ENCODE data around the gene FOXJ3.

The FOXJ3 gene

GRCh38 chr1:42136466-42136865 is 198.6 kb downstream of the FOXJ3 start:
- H3K9me3 ChIP-seq (ENCODE audit: control insufficient read depth in 5 of 5, low read length in 5 of 5) = no peaks in the 10 kb centered on the region
- no peak overlapping the region for H3K4me3 ChIP-seq (ENCODE audit: low read depth in 1 of 5, low read length in 5 of 5)
- H3K36me3 ChIP-seq (ENCODE audit: control insufficient read depth in 5 of 5, insufficient read depth in 5 of 5, low read length in 5 of 5) = no peaks in the 10 kb centered on the region
- no peaks in the 10 kb centered on the region for H3K27me3 ChIP-seq (ENCODE audit: control insufficient read depth in 5 of 5, insufficient read depth in 4 of 5, low read length in 5 of 5)
- no peak overlapping the region for H3K27ac ChIP-seq (ENCODE audit: low read depth, low read length)
- H3K9ac ChIP-seq (ENCODE audit: low read length in 5 of 5) = no peak overlapping the region
- peaks cover 0 to 18% (median 9%) of the 10 kb centered on the region in 5 donors for H3K4me1 ChIP-seq (ENCODE audit: control insufficient read depth in 5 of 5, insufficient read depth in 5 of 5, low read length in 5 of 5)

GRCh38 chr1:42135426-42135825 is 199.6 kb downstream of the FOXJ3 start:
- H3K9ac ChIP-seq (ENCODE audit: low read length in 5 of 5) = no peak overlapping the region
- no peaks in the 10 kb centered on the region for H3K9me3 ChIP-seq (ENCODE audit: control insufficient read depth in 5 of 5, low read length in 5 of 5)
- H3K4me1 ChIP-seq (ENCODE audit: control insufficient read depth in 5 of 5, insufficient read depth in 5 of 5, low read length in 5 of 5) = peaks cover 0 to 18% (median 9%) of the 10 kb centered on the region in 5 donors
- no peak overlapping the region for H3K4me3 ChIP-seq (ENCODE audit: low read depth in 1 of 5, low read length in 5 of 5)
- H3K27me3 ChIP-seq (ENCODE audit: control insufficient read depth in 5 of 5, insufficient read depth in 4 of 5, low read length in 5 of 5) = no peaks in the 10 kb centered on the region
- H3K27ac ChIP-seq (ENCODE audit: low read depth, low read length) = peak overlapping the region; percentile 5
- H3K36me3 ChIP-seq (ENCODE audit: control insufficient read depth in 5 of 5, insufficient read depth in 5 of 5, low read length in 5 of 5) = no peaks in the 10 kb centered on the region

GRCh38 chr1:42133809-42134526 is 201.1 kb downstream of the FOXJ3 start:
- Histone ChIP-seq H3K27me3 (ENCODE audit: control insufficient read depth in 5 of 5, insufficient read depth in 4 of 5, low read length in 5 of 5) (no peaks in the 10 kb centered on the region), H3K36me3 (ENCODE audit: control insufficient read depth in 5 of 5, insufficient read depth in 5 of 5, low read length in 5 of 5) (no peaks in the 10 kb centered on the region), H3K27ac (ENCODE audit: low read depth, low read length) (no peak overlapping the region), H3K4me3 (ENCODE audit: low read depth in 1 of 5, low read length in 5 of 5) (no peak overlapping the region), H3K9me3 (ENCODE audit: control insufficient read depth in 5 of 5, low read length in 5 of 5) (no peaks in the 10 kb centered on the region), H3K9ac (ENCODE audit: low read length in 5 of 5) (no peak overlapping the region), H3K4me1 (ENCODE audit: control insufficient read depth in 5 of 5, insufficient read depth in 5 of 5, low read length in 5 of 5) (peaks cover 0 to 18% (median 9%) of the 10 kb centered on the region in 5 donors)

- no peak overlapping the region for H3K4me3 ChIP-seq (ENCODE audit: low read depth in 1 of 5, low read length in 5 of 5)
- H3K9me3 ChIP-seq (ENCODE audit: control insufficient read depth in 5 of 5, low read length in 5 of 5) = no peaks in the 10 kb centered on the region
- no peak overlapping the region for H3K9ac ChIP-seq (ENCODE audit: low read length in 5 of 5)
- H3K27ac ChIP-seq (ENCODE audit: low read depth, low read length) = no peak overlapping the region
- H3K36me3 ChIP-seq (ENCODE audit: control insufficient read depth in 5 of 5, insufficient read depth in 5 of 5, low read length in 5 of 5) = no peaks in the 10 kb centered on the region
- H3K4me1 ChIP-seq (ENCODE audit: control insufficient read depth in 5 of 5, insufficient read depth in 5 of 5, low read length in 5 of 5) = peaks cover 0 to 18% (median 9%) of the 10 kb centered on the region in 5 donors
- no peaks in the 10 kb centered on the region for H3K27me3 ChIP-seq (ENCODE audit: control insufficient read depth in 5 of 5, insufficient read depth in 4 of 5, low read length in 5 of 5)
These were observed 201.6 kb downstream of the FOXJ3 start for GRCh38 chr1:42133390-42133789.

- H3K36me3 ChIP-seq (ENCODE audit: control insufficient read depth in 5 of 5, insufficient read depth in 5 of 5, low read length in 5 of 5) = no peaks in the 10 kb centered on the region
- H3K9me3 ChIP-seq (ENCODE audit: control insufficient read depth in 5 of 5, low read length in 5 of 5) = no peaks in the 10 kb centered on the region
- no peak overlapping the region for H3K9ac ChIP-seq (ENCODE audit: low read length in 5 of 5)
- no peak overlapping the region for H3K4me3 ChIP-seq (ENCODE audit: low read depth in 1 of 5, low read length in 5 of 5)
- no peak overlapping the region for H3K27ac ChIP-seq (ENCODE audit: low read depth, low read length)
- no peaks in the 10 kb centered on the region for H3K27me3 ChIP-seq (ENCODE audit: control insufficient read depth in 5 of 5, insufficient read depth in 4 of 5, low read length in 5 of 5)
- peaks cover 0 to 5% (median 3%) of the 10 kb centered on the region in 5 donors for H3K4me1 ChIP-seq (ENCODE audit: control insufficient read depth in 5 of 5, insufficient read depth in 5 of 5, low read length in 5 of 5)
These were observed 204.9 kb downstream of the FOXJ3 start for GRCh38 chr1:42130061-42130660.

- H3K9me3 ChIP-seq (ENCODE audit: control insufficient read depth in 5 of 5, low read length in 5 of 5) = no peaks in the 10 kb centered on the region
- H3K4me3 ChIP-seq (ENCODE audit: low read depth in 1 of 5, low read length in 5 of 5) = no peak overlapping the region
- H3K4me1 ChIP-seq (ENCODE audit: control insufficient read depth in 5 of 5, insufficient read depth in 5 of 5, low read length in 5 of 5) = no peaks in the 10 kb centered on the region
- no peak overlapping the region for H3K27ac ChIP-seq (ENCODE audit: low read depth, low read length)
- no peak overlapping the region for H3K9ac ChIP-seq (ENCODE audit: low read length in 5 of 5)
- H3K36me3 ChIP-seq (ENCODE audit: control insufficient read depth in 5 of 5, insufficient read depth in 5 of 5, low read length in 5 of 5) = no peaks in the 10 kb centered on the region
- H3K27me3 ChIP-seq (ENCODE audit: control insufficient read depth in 5 of 5, insufficient read depth in 4 of 5, low read length in 5 of 5) = no peaks in the 10 kb centered on the region
These were observed 206.1 kb downstream of the FOXJ3 start for GRCh38 chr1:42128964-42129363.

- no peaks in the 10 kb centered on the region for H3K36me3 ChIP-seq (ENCODE audit: control insufficient read depth in 5 of 5, insufficient read depth in 5 of 5, low read length in 5 of 5)
- H3K4me1 ChIP-seq (ENCODE audit: control insufficient read depth in 5 of 5, insufficient read depth in 5 of 5, low read length in 5 of 5) = no peaks in the 10 kb centered on the region
- no peak overlapping the region for H3K27ac ChIP-seq (ENCODE audit: low read depth, low read length)
These were observed 206.5 kb downstream of the FOXJ3 start for GRCh38 chr1:42128499-42128898.

GRCh38 chr1:42127767-42128166 is 207.3 kb downstream of the FOXJ3 start:
- Histone ChIP-seq H3K4me1 (ENCODE audit: control insufficient read depth in 5 of 5, insufficient read depth in 5 of 5, low read length in 5 of 5) (no peaks in the 10 kb centered on the region), H3K9me3 (ENCODE audit: control insufficient read depth in 5 of 5, low read length in 5 of 5) (peaks cover 0 to 2% (median 0%) of the 10 kb centered on the region in 5 donors), H3K4me3 (ENCODE audit: low read depth in 1 of 5, low read length in 5 of 5) (no peak overlapping the region), H3K36me3 (ENCODE audit: control insufficient read depth in 5 of 5, insufficient read depth in 5 of 5, low read length in 5 of 5) (no peaks in the 10 kb centered on the region), H3K9ac (ENCODE audit: low read length in 5 of 5) (no peak overlapping the region), H3K27me3 (ENCODE audit: control insufficient read depth in 5 of 5, insufficient read depth in 4 of 5, low read length in 5 of 5) (no peaks in the 10 kb centered on the region), H3K27ac (ENCODE audit: low read depth, low read length) (no peak overlapping the region)

More at GRCh38 chr1:42128499-42128898, 206.5 kb downstream of the FOXJ3 start:
- no peak overlapping the region for H3K4me3 ChIP-seq (ENCODE audit: low read depth in 1 of 5, low read length in 5 of 5)
- no peak overlapping the region for H3K9ac ChIP-seq (ENCODE audit: low read length in 5 of 5)
- H3K9me3 ChIP-seq (ENCODE audit: control insufficient read depth in 5 of 5, low read length in 5 of 5) = no peaks in the 10 kb centered on the region
- H3K27me3 ChIP-seq (ENCODE audit: control insufficient read depth in 5 of 5, insufficient read depth in 4 of 5, low read length in 5 of 5) = no peaks in the 10 kb centered on the region

Measured in subcutaneous abdominal adipose tissue (tissue), 5 donors.